Hypothalamus (tissue), 51 donors: ENCODE measurements around the gene EDAR.

Source experiments
- DNase-seq, 51 donors: peaks; one replicate each; lab custom pipeline; 2025; lab: John Stamatoyannopoulos, UW

The EDAR gene

DNA sequence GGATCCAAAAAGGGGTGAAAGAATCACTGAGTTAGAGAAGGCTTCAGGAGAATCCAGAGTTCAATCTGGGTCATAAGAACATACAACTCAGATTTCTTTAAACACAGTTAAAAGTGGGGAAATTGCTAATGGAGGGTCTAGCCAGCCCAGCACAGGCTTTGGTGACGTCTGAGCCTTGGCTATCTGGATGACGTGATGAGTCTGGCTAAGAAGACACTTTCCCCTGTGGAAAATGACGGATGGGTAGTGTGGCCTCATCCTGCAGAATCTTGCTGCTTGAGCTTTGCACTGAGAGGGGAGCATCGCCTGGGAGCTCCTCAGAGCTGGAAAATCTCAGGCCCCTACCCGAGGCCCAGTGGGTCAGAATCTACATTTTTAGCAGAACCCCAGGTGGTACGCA is 19.2 kb downstream of the EDAR start:
- no peak for DNase-seq

- no peak for DNase-seq
Measured at GRCh38 chr2:108968619-108969018, 20.4 kb downstream of the EDAR start.

DNA sequence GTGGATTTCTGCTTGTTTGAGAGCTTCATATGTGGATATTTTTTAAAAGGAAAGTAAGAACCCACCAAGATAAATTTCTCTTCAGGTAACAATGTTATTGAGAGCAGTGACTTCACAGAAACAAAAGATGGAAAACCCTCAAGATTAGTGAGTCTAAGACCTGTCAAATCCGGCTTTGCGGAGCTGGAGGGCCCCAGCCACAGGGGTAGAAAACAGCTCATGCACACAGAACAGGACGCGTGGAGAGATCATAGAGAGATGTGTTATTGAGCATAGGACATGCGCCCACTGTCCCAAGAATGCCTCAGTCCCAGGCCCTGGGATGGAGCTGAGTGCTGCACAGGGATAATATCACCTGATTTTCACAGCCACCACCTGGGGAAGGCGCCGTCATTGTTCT is 21.3 kb downstream of the EDAR start:
- no peak for DNase-seq

DNA sequence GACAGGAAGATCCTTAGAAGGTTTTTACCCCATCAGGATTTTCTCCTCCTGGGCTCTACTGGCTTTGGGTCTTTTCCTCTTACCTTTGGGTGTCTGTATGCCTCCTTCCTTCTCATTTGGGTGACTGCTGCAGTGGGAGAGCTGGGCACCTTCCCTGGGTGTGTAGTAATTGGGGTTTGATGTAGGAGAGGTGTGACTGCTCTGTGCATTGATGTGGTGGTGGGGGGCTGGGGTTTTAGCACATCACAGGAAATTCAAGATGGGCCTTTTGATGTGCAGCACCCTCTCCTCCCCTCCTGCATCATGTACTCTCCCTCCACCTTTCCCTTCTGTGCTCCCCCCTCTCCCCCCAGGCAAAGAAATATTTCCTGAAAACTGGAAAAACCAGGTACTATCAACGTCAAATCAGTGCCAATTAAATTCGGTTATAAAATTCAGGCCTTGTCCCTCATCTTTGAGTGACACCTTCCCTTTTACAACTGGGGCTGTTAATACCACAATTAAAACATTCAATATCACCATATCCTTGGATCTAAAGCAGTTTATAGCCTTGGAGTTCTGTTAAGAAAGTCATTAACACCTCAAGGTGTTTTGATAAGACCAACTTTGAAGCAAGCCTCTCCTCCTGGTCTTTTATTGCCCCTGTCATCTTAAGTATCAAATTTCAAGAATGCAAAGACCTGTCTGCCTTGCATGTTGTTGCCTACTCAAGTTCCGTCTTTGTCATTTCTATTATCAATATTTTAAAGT is 23.3 kb downstream of the EDAR start:
- DNase-seq, result no peak

GRCh38 chr2:108963057-108963456 is 26.0 kb downstream of the EDAR start:
- DNase-seq, result no peak

- no peak for DNase-seq
Measured at GRCh38 chr2:108961796-108962195, 27.2 kb downstream of the EDAR start.

DNA sequence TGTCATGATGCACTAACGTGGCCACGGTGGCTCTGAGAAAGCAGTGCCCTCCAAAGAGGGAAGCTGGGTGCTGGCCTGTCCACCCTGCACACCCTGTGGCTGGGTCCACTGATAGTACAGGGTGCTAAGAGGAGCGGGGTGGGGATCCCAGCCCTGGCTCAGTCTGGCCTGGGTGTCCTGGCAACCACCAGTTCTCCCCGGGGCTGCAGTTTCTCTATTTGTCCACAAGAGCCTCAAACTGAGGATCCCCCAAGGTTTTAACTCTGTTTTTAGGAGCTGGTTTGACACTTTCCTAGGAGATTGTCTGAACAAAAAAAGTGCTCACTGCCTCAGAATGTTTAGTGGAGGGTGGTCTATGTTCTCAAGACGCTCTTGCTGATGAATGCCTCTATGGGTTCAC is 29.0 kb downstream of the EDAR start:
- no peak for DNase-seq

DNA sequence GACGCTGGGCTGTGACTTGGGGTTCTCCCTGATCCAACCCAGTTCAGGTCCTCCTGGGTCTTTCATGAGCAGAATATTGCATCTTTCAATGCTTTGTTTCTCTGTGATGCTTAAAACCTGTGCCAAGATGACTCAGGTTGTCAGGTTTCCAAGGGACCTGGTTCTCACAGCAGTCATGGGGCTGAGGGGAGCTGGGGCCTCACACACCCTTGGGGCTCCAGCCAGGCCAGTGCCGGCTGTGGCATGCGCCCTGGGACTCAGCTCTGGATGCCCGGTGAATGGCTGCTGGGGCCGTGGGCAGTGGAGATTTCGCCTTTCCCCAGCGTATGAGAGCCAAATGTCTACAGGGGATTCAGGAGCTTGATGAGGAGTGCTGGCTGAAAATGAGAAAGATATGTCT is 29.6 kb downstream of the EDAR start:
- no peak for DNase-seq

DNA sequence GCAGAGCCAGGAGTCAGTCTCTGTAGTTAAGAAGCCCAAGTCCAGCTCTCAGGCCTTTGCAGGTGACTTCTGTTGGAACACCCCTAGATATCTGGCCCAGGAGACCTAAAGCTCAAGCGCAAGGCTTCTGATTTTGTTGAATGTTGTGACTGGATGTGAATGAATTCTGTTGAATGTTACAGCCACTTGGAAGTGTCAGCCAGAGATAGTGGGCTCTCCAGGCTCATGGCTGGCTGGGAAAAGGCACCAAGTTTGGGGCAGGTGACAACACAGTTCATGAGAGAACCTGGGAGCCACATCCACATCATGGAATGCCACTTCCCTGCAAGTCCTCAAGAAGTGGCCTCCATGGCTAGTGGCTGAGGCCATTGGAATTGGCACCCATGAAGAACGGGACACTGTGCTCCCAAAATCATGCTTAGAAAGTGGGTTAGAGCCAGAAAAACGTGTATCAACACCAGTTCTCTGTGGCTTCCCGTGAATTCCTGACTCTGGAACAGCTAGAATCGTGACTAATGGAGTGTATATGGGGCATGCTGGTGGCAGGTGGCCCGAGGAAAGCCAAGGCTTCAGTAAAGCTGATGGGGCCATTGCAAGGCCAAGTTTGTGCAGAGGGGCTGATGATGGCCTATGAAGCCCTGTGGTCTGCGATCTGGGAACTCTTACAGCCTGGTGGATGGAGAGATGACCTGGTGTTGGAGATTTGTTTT is 30.2 kb downstream of the EDAR start:
- no peak for DNase-seq

- no peak for DNase-seq
Measured at GRCh38 chr2:108958002-108958401, 31.0 kb downstream of the EDAR start.

- DNase-seq, result no peak
Measured at GRCh38 chr2:108956375-108956774, 32.6 kb downstream of the EDAR start.

- no peak for DNase-seq
Measured at GRCh38 chr2:108950369-108951135, 38.5 kb downstream of the EDAR start.

DNA sequence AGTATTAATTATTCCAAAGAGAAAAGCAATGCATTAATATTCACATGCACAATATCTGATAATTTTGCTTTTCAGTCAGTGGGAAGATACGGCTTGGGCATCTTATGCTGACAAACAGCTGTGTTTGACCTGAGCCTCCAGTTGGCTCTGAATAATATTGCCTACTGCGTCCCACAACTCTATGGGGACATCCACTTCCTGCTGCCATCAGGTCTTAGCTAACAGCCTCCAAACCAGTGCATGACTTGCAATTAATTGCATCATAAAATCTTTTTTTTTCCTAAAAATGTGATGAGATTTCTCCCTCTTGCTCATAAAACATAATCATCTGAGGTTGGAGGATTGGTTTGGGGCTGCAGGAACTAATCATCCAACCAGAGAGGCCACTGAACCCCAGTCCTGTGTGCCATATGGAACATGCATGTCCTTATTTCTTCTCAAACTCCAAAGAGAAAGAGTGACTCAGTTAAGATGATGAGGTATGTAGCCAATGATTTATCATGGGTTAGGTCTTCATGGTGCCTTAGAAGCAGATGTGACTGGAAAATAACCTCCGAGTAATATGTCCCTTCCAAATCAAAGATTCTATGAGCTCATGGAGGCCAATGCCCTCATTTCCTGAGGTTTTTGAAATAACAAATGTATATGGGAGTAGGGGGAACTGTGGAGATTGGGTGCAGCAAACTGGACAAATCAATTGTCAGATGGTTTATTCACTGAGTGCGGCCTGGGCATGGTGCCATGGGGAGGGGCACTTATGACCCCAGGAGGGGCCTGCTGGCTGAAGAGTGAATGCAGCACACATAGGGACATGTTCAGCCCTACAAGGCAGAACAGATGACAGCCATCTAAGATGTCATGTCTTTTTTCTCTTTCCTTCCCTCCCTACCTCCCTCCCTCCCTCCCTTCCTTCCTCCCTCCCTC is 39.4 kb downstream of the EDAR start:
- DNase-seq, result no peak

DNA sequence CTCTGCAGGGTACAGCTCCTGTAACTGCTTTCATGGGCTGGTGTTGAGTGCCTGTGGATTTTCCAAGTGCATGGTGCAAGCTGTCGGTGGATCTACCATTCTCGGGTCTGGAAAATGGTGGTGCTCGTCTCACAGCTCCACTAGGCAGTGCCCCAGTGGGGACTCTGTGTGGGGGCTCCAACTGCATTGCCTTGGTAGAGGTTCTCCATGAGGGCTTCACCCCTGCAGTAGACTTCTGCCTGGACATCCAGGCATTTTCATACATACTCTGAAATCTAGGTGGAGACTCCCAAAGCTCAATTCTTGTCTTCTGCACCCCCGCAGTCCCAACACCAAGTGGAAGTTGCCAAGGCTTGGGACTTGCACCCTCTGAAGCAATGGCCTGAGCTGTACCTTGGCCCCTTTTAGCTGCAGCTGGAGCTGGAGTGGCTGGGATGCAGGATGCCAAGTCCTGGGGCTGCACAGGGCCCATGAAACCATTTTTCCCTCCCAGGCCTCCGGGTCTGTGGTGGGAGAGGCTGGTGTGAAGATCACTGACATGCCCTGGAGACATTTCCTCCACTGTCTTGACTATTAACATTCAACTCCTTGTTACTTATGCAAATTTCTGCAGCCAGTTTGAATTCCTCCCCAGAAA is 41.6 kb downstream of the EDAR start:
- DNase-seq, result no peak

- DNase-seq, result no peak
Measured at GRCh38 chr2:108946442-108946841, 42.6 kb downstream of the EDAR start.

GRCh38 chr2:108945969-108946368 is 43.1 kb downstream of the EDAR start:
- no peak for DNase-seq

DNA sequence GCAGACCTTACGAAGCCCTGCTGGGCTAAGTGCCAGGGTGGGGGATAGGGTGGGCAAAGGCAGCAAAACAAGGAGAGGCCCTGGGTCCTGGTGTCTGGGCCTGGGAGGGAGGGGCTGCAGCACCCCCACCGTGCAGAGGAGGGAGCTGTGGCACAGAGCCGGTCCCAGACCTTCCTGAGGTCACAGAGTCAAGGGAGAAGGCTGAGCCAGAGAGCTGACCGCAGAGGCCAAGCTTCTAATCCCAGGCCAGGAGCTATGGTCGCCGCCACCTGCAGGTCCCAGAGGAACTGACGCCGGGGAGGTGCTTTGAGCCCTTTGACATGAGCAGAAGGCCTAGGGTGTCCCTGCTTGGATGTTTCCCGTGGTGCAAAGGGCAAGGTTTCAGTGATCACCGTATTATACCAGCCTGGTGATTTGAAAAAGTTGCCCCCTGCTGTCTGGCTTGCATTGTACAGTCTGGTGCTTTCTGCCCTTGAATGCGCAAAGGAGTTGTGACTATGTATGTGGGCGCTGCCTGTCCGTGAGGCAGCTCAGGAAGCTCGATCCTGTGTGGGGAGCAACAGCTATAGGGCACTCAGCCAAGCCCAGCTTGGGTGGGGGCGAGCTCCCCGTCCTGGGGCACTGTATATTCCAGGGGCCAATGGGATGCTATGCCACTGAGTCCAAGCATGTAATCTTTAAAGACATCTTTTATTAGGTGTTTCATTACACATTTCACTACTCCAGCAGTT is 44.3 kb downstream of the EDAR start:
- DNase-seq, result no peak

DNA sequence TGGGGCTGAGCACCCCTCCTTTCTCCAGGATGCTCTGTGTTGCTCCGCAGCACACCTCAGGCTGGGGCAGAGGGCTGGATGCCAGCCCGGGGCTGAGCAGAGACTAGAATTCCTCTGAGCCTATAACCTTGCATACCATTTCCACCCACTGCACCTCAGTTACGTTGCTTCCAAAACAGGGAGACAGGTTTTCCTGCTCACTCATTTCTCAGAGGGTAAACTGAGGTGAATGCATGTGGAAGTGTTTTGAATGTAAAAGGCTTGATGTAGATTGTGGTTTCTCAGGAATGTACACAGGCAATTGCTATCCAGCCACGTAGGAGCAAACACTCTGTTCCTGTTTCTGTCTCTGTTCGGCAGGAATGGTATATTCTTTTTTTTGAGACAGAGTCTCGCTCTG is 45.3 kb downstream of the EDAR start:
- DNase-seq, result no peak

GRCh38 chr2:108942888-108943287 is 46.1 kb downstream of the EDAR start:
- DNase-seq, result no peak
